H1 (cell line): ENCODE measurements around the gene KDM2A. TPM values are rescaled to one million over a fixed set of nuclear protein-coding genes. Genes with fewer than 3 reads are reported as not detected.

Experiments
- CTCF ChIA-PET: fragments of 300-600 bp; sonication (Branson Sonifier 250); formaldehyde crosslinking; loops from one replicate; lab custom pipeline; 2021; ENCODE audit not compliant: partially characterized antibody; lab: Charles Lee
- POLR2A ChIA-PET: fragments of 300-600 bp; sonication (Branson Sonifier 250); formaldehyde crosslinking; loops from one replicate; lab custom pipeline; 2021; ENCODE audit warnings: inconsistent platforms; ENCODE audit not compliant: partially characterized antibody; lab: Charles Lee
- DNase-seq, 2 experiments: peaks; one replicate each; pipeline versions ENCODE4 v3.0.0 to v3.0.0-alpha.2; 2010 to 2022; ENCODE audit warnings: low spot score in 2 of 2, low read depth in 1 of 2, mixed read lengths in 1 of 2
- FAIRE-seq: peaks from 2 replicates; lab custom pipeline; 2011; peaks lifted over from hg19 to GRCh38; lab: Jason Lieb, UNC
- H2AFZ ChIP-seq: 2 replicates; pipeline ENCODE4 v1.8.1; 2012; ENCODE audit warnings: low read length, inconsistent platforms
- H2AK5ac ChIP-seq: 2 replicates; pipeline ENCODE4 v1.6.1; 2013; ENCODE audit warnings: low read depth, low read length
- H2BK120ac ChIP-seq: replicated peaks from 2 replicates; pipeline ENCODE3; 2013; ENCODE audit warnings: low read depth, low read length, inconsistent platforms
- H2BK12ac ChIP-seq: 2 replicates; pipeline ENCODE4 v1.6.1; 2013; ENCODE audit warnings: low read depth, low read length
- H2BK15ac ChIP-seq: 2 replicates; pipeline ENCODE4 v1.6.1; 2013; ENCODE audit warnings: low read length
- H2BK20ac ChIP-seq: 2 replicates; pipeline ENCODE4 v1.6.1; 2013; ENCODE audit warnings: low read length
- H2BK5ac ChIP-seq: 2 replicates; pipeline ENCODE4 v1.6.1; 2013; ENCODE audit warnings: low read depth, low read length
- H3K14ac ChIP-seq: 2 replicates; pipeline ENCODE4 v1.6.1; 2013; ENCODE audit warnings: inconsistent platforms; ENCODE audit not compliant: insufficient read length
- H3K18ac ChIP-seq: 2 replicates; pipeline ENCODE4 v1.6.1; 2013; ENCODE audit warnings: low read length; ENCODE audit errors: extremely low read depth
- H3K23ac ChIP-seq: 2 replicates; pipeline ENCODE4 v1.6.1; 2013; ENCODE audit warnings: inconsistent platforms; ENCODE audit not compliant: insufficient read length
- H3K23me2 ChIP-seq: 2 replicates; pipeline ENCODE4 v1.6.1; 2013; ENCODE audit warnings: low read depth, low read length
- H3K27ac ChIP-seq: 2 replicates; pipeline ENCODE4 v1.6.1; 2011; ENCODE audit warnings: low read depth, low read length, inconsistent platforms
- H3K27me3 ChIP-seq, 4 experiments: replicated peaks in 1 of 4; 1 replicate in 1 of 4; 2 replicates in 3 of 4; pipeline versions ENCODE4 v1.6.1 to v1.8.1; 2011 to 2013; ENCODE audit warnings: low read length in 3 of 4, mild to moderate bottlenecking in 3 of 4, inconsistent platforms in 2 of 4, mixed read lengths in 2 of 4, moderate library complexity in 1 of 4; ENCODE audit not compliant: control insufficient read depth in 3 of 4, insufficient read depth in 3 of 4; ENCODE audit errors: extremely low read depth in 1 of 4
- H3K36me3 ChIP-seq, 4 experiments: 2 replicates each; pipeline versions ENCODE4 v1.6.1 to v1.8.1; 2011 to 2013; ENCODE audit warnings: mild to moderate bottlenecking in 4 of 4, low read length in 3 of 4, moderate library complexity in 2 of 4, control low read depth in 1 of 4, inconsistent platforms in 1 of 4; ENCODE audit not compliant: insufficient read depth in 4 of 4, control insufficient read depth in 2 of 4
- H3K4ac ChIP-seq: replicated peaks from 2 replicates; pipeline ENCODE3; 2013; ENCODE audit warnings: low read length, low read depth, mixed read lengths, inconsistent platforms; ENCODE audit not compliant: insufficient read length
- H3K4me1 ChIP-seq, 4 experiments: replicated peaks in 1 of 4; 1 replicate in 1 of 4; 2 replicates in 3 of 4; pipeline versions ENCODE4 v1.6.1 to v1.8.1; 2011 to 2013; ENCODE audit warnings: low read length in 3 of 4, inconsistent platforms in 2 of 4, mixed read lengths in 1 of 4; ENCODE audit not compliant: insufficient read depth in 4 of 4, control insufficient read depth in 3 of 4
- H3K4me2 ChIP-seq, 2 experiments: 2 replicates each; pipeline versions ENCODE4 v1.6.1 to v1.8.1; 2011 to 2013; ENCODE audit warnings: low read depth in 2 of 2, low read length in 2 of 2, control low read depth in 1 of 2, inconsistent platforms in 1 of 2, mild to moderate bottlenecking in 1 of 2; ENCODE audit not compliant: insufficient read depth in 1 of 2
- H3K4me3 ChIP-seq, 4 experiments: fragments of 200-600, 300-600 bp in 1 of 4; sonication (generic), shearing (Covaris generic), sonication (Bioruptor Twin) in 1 of 4; 2 replicates each; pipeline versions ENCODE4 v1.5.1 to v1.8.1; 2011 to 2016; ENCODE audit warnings: low read length in 4 of 4, low read depth in 3 of 4, control low read depth in 2 of 4, inconsistent platforms in 2 of 4, mild to moderate bottlenecking in 2 of 4, mixed read lengths in 1 of 4, moderate library complexity in 1 of 4; ENCODE audit not compliant: insufficient read depth in 2 of 4; ENCODE audit errors: extremely low read depth in 1 of 4
- H3K56ac ChIP-seq: replicated peaks from 2 replicates; pipeline ENCODE3; 2013; ENCODE audit warnings: low read depth, mild to moderate bottlenecking, mixed read lengths, low read length, inconsistent platforms; ENCODE audit not compliant: insufficient read length
- H3K79me1 ChIP-seq: 2 replicates; pipeline ENCODE4 v1.6.1; 2013; ENCODE audit warnings: low read depth, low read length, control low read depth
- H3K79me2 ChIP-seq, 2 experiments: 2 replicates each; pipeline versions ENCODE4 v1.6.1 to v1.8.1; 2012 to 2013; ENCODE audit warnings: low read length in 2 of 2, mild to moderate bottlenecking in 2 of 2, inconsistent platforms in 1 of 2; ENCODE audit not compliant: insufficient read depth in 2 of 2, control insufficient read depth in 1 of 2
- H3K9ac ChIP-seq, 4 experiments: replicated peaks in 1 of 4; 1 replicate in 1 of 4; 2 replicates in 3 of 4; pipeline versions ENCODE4 v1.6.1 to v1.8.1; 2011 to 2013; ENCODE audit warnings: low read depth in 3 of 4, low read length in 3 of 4, control low read depth in 2 of 4, mild to moderate bottlenecking in 2 of 4, moderate library complexity in 2 of 4, inconsistent platforms in 1 of 4; ENCODE audit errors: extremely low read depth in 1 of 4
- H3K9me3 ChIP-seq, 2 experiments: 2 replicates each; pipeline versions ENCODE4 v1.6.1 to v1.8.1; 2012 to 2013; ENCODE audit warnings: mild to moderate bottlenecking in 2 of 2, moderate library complexity in 2 of 2, control low read depth in 1 of 2, inconsistent platforms in 1 of 2, low read depth in 1 of 2, low read length in 1 of 2, mixed read lengths in 1 of 2; ENCODE audit not compliant: insufficient read depth in 2 of 2
- H4K20me1 ChIP-seq, 2 experiments: replicated peaks in 1 of 2; 2 replicates each; pipeline versions ENCODE3 to v1.8.1; 2011 to 2013; ENCODE audit warnings: inconsistent platforms in 2 of 2, low read length in 2 of 2, mild to moderate bottlenecking in 1 of 2; ENCODE audit not compliant: insufficient read depth in 2 of 2, control insufficient read depth in 1 of 2
- H4K5ac ChIP-seq: 2 replicates; pipeline ENCODE4 v1.6.1; 2013; ENCODE audit warnings: low read length, low read depth, mixed read lengths, inconsistent platforms; ENCODE audit not compliant: insufficient read length
- H4K8ac ChIP-seq: 2 replicates; pipeline ENCODE4 v1.8.0; 2013; ENCODE audit warnings: mild to moderate bottlenecking, moderate library complexity, low read length, inconsistent platforms; ENCODE audit not compliant: insufficient read depth; ENCODE audit errors: extremely low read depth
- H4K91ac ChIP-seq: replicated peaks from 2 replicates; pipeline ENCODE3; 2013; ENCODE audit warnings: low read length, mixed read lengths, inconsistent platforms; ENCODE audit not compliant: insufficient read length
- BCL11A ChIP-seq, 2 experiments: IDR thresholded peaks; one replicate each; pipeline ENCODE4 v1.6.1; 2011; ENCODE audit warnings: low read depth in 2 of 2, low read length in 2 of 2, mild to moderate bottlenecking in 2 of 2
- CTBP2 ChIP-seq: IDR thresholded peaks from 2 replicates; pipeline ENCODE4 v1.7.0; 2011; ENCODE audit warnings: borderline replicate concordance, mild to moderate bottlenecking, moderate library complexity, mixed read lengths, low read length; ENCODE audit not compliant: insufficient read depth, insufficient read length
- EZH2 ChIP-seq: fragments of 200-600 bp; sonication (generic); IDR thresholded peaks from 2 replicates; pipeline ENCODE4 v1.7.1; 2012; ENCODE audit warnings: low read depth, mild to moderate bottlenecking, moderate library complexity, low read length, inconsistent platforms; ENCODE audit not compliant: severe bottlenecking
- HDAC2 ChIP-seq, 2 experiments: fragments of 300-600 bp in 1 of 2; sonication (generic) in 1 of 2; IDR thresholded peaks; 2 replicates each; pipeline ENCODE4 v1.6.1; 2011 to 2012; ENCODE audit warnings: low read depth in 2 of 2, low read length in 2 of 2, mild to moderate bottlenecking in 2 of 2, moderate library complexity in 2 of 2, borderline replicate concordance in 1 of 2, inconsistent platforms in 1 of 2
- KDM5A ChIP-seq: fragments of 200-600 bp; IDR thresholded peaks from 2 replicates; pipeline ENCODE4 v1.7.1; 2012; ENCODE audit warnings: mild to moderate bottlenecking, low read length, inconsistent platforms, mixed read lengths
- RNF2 ChIP-seq: fragments of 200-900, 300-1000 bp; sonication (generic); IDR thresholded peaks from 2 replicates; pipeline ENCODE4 v1.7.1; 2016; ENCODE audit warnings: borderline replicate concordance, low read depth, mild to moderate bottlenecking, antibody characterized with exemption, low read length; ENCODE audit not compliant: poor library complexity, severe bottlenecking; ENCODE audit errors: missing control alignments
- SIX5 ChIP-seq: IDR thresholded peaks from 2 replicates; pipeline ENCODE4 v1.6.1; 2011; ENCODE audit warnings: mild to moderate bottlenecking, low read depth, low read length
- SUZ12 ChIP-seq: fragments of 200-600 bp; sonication (generic); IDR thresholded peaks from 2 replicates; pipeline ENCODE4 v1.6.1; 2012; ENCODE audit warnings: mild to moderate bottlenecking, inconsistent platforms, low read length, moderate library complexity, mixed read lengths
- TAF1 ChIP-seq: IDR thresholded peaks from 2 replicates; pipeline ENCODE4 v1.6.1; 2011; ENCODE audit warnings: mild to moderate bottlenecking, low read depth, low read length
- ZNF274 ChIP-seq: IDR thresholded peaks from 2 replicates; pipeline ENCODE4 v1.7.0; 2012; ENCODE audit warnings: low read length, borderline replicate concordance; ENCODE audit errors: extremely low read depth
- WGBS, 2 experiments: shearing (Covaris generic) in 1 of 2; methylation state at CpG; one replicate each; pipeline versions ENCODE4 v1.1.6 to v1.1.7; 2013 to 2015; ENCODE audit warnings: low lambda C conversion rate in 2 of 2, mixed read lengths in 2 of 2, inconsistent platforms in 1 of 2, low coverage in 1 of 2, missing lambda C conversion rate in 1 of 2; ENCODE audit not compliant: insufficient replicate concordance in 2 of 2, insufficient coverage in 1 of 2, insufficient read length in 1 of 2; ENCODE audit errors: extremely low coverage in 1 of 2, missing lambda C conversion rate in 1 of 2; 5-methylcytosine and 5-hydroxymethylcytosine counted together
- polyA plus RNA-seq, 7 experiments: library from polyadenylated mRNA; depleted of rRNA in 3 of 7; stranded (reverse) in 5 of 7; unstranded in 2 of 7; fragments of >200 nt in 5 of 7; fragments of 200-250 nt in 2 of 7; gene quantifications; 1 replicate in 5 of 7; 2 replicates in 1 of 7; 4 replicates in 1 of 7; pipeline versions ENCODE4 v1.2.1 to v1.2.3, GENCODE V29; 2011 to 2013; ENCODE audit warnings: missing spikeins in 2 of 7, mixed read lengths in 2 of 7
- total RNA-seq: library from RNA; stranded (reverse); fragmentation: NEBNext Ultra II Directional; extraction: Animal tissue kit (Norgen Biotek cat#: 25700); gene quantifications from 2 replicates; pipeline ENCODE4 v1.2.1, GENCODE V29; 2021

KDM2A gene
- total and polyA plus RNA-seq, 2 of the 8 experiments (the other 6 are each of a cell fraction or from before 2014, with no cell fraction given) = 55.4 to 66.2 TPM

DNA sequence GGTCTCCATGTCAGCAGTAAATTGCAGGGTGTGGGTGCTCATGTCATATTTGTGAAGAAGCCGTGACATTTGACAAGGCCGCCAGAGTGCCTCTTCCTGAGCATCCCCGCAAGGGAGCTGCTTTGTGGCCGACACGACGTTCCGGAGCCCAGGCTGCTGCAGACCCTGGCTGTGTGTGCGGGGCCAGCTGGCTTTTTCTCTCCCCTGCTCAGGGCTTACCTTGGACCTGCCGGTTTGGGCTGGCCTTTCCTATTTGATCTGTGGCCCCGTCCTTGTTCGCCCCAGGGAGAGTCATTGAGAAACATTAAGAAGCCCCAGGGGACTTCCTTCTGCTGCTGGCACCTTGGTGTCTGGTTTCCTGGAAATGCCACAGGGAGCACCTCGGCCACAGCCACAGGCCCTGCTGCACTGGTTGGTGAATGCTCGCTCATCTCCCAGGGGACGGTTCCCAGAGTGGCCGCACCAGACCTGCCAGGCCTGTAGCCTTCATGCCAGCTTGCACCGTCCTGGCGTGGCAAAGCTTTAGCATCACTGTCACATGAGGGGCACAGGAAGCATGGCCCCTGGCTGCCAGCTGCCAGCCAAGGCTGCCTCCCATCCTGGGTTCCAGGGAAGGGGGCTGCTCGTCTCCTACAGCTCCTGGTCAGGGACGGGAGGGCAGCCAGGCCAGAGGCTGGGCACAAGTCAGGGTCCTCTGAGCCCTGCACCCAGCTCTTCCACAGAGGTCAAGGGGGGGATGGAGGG, 152.7 kb downstream of the KDM2A start:
- no peak overlapping the region for H3K9ac ChIP-seq
- peaks cover 8 to 41% (median 30%) of the 10 kb centered on the region in 4 experiments for H3K4me1 ChIP-seq

More for the DNA sequence above, 152.7 kb downstream of the KDM2A start:
- peaks cover 4% of the 10 kb centered on the region for H3K23me2 ChIP-seq
- no peak overlapping the region for H4K5ac ChIP-seq
- no peak overlapping the region for H3K4me3 ChIP-seq
- H4K8ac ChIP-seq = no peak overlapping the region
- H2AFZ ChIP-seq = no peak overlapping the region
- H2BK12ac ChIP-seq = peak overlapping the region; percentile 39; the same call in 1 of the 2 replicates
- 91% methylated on average over 17 of the region's 19 CpGs; no CpG with 5 or more reads in 1 of the 2 experiments for WGBS, 2 experiments
- no peak overlapping the region for H3K14ac ChIP-seq
- FAIRE-seq (no peak), DNase-seq (no peak)
- TF ChIP-seq EZH2 (no peak), RNF2 (no peak), CTBP2 (no peak), TAF1 (no peak), BCL11A (IDR thresholded peaks at IDR 0.05; ENCODE audit: low read depth in 2 of 2, low read length in 2 of 2) (no peak), KDM5A (no peak), SUZ12 (no peak), HDAC2 (IDR thresholded peaks at IDR 0.05; ENCODE audit: borderline replicate concordance in 1 of 2, low read depth in 2 of 2, low read length in 2 of 2) (no peak), ZNF274 (no peak), SIX5 (no peak)
- no peak overlapping the region for H2AK5ac ChIP-seq
- H3K56ac ChIP-seq = no peak overlapping the region
- H2BK15ac ChIP-seq = peak overlapping the region; percentile 46; the same call in 1 of the 2 replicates
- H3K27me3 ChIP-seq = no peaks in the 10 kb centered on the region
- H3K79me2 ChIP-seq = peaks cover 0 to 80% of the 10 kb centered on the region in 2 experiments; a peak in 3 of 4 replicates
- H2BK5ac ChIP-seq = peak overlapping the region; percentile 60; the same call in 1 of the 2 replicates
- ChIA-PET POLR2A (interaction anchor here (1.0 to 4.2 kb wide), 4 partner anchors 17 to 177 kb away, joined by 3 to 20 read pairs (median 11); partner anchors contain the start of genes ANKRD13D and SSH3), CTCF (interaction anchor here (0.8 to 13.0 kb wide), 12 partner anchors 9 to 218 kb away, joined by 3 to 186 read pairs (median 4); partner anchors contain the start of gene ANKRD13D)
- peaks cover 15 to 37% of the 10 kb centered on the region in 2 experiments for H4K20me1 ChIP-seq
- peak overlapping the region in 1 of 2 experiments; percentile 15; a peak in 1 of 4 replicates for H3K4me2 ChIP-seq
- no peak overlapping the region for H2BK20ac ChIP-seq
- H3K27ac ChIP-seq = no peak overlapping the region
- no peak overlapping the region for H3K23ac ChIP-seq
- no peaks in the 10 kb centered on the region for H3K9me3 ChIP-seq
- H4K91ac ChIP-seq = no peak overlapping the region
- peaks cover 0 to 3% (median 0%) of the 10 kb centered on the region in 4 experiments; a peak in 2 of 8 replicates for H3K36me3 ChIP-seq
- H3K4ac ChIP-seq = no peak overlapping the region
- peaks cover 28% of the 10 kb centered on the region for H3K79me1 ChIP-seq
- no peak overlapping the region for H2BK120ac ChIP-seq
- no peak overlapping the region for H3K18ac ChIP-seq
